Uterine smooth muscle cell (primary cell): ENCODE measurements around the gene NBPF4. TPM values are rescaled to one million over a fixed set of nuclear protein-coding genes. Genes with fewer than 3 reads are reported as not detected.

Source experiments
- total RNA-seq: library from RNA; depleted of rRNA; stranded (reverse); fragments of >200 nt; gene quantifications from 2 replicates; pipeline ENCODE4 v1.2.3, GENCODE V29; 2014

Gene NBPF4
- total RNA-seq = not detected in 2 replicates

DNA sequence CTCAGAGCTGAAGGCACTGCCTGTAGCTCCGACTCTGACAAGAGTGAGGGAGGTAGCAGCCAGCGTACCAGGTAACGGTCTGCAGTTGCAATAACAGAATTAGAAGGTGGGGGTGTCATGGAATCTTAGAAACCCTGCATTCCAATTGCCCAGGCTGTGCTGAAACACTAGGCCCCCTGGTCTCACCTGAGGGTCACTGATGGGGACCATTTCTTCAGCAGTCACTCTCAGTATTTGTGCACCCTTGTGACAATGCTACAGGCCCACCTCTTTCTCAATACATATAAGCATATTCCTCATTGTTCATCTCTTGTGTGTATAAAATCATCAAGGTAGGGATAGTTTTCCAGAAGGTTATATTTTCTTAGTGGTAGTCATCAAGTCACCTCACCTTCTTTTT, at the start of gene NBPF4:
Gene NBPF4, minus strand, starts transcription at position 101 of the 400 bp plus-strand sequence. CDS start 315 bp downstream, outside the sequence.

GRCh38 chr1:108199781-108200686, 43.8 kb downstream of the NBPF4 start, which contains the start of gene SLC25A24:
TSS of gene SLC25A24 (minus strand) at chr1:108200343. CDS start at chr1:108200138, 205 bp downstream.

Other genes with a start within 250 kb of the NBPF4 start
- gene SLC25A24, start 43.7 kb downstream of the NBPF4 start, total RNA-seq = 54.7 and 78.1 TPM in 2 replicates
- gene NBPF6, start 206.3 kb upstream of the NBPF4 start, total RNA-seq = not detected in 2 replicates